Left forelimb (tissue), 1 donor: ENCODE results near the gene MRPS12.
"Not testable (repeated sequence)": the region's sequence is repeated elsewhere in the genome, so short reads cannot be mapped to it uniquely, and the experiment has no call there.

ENCODE experiments used
- DNase-seq: peaks from one replicate; pipeline ENCODE4 v3.0.0-alpha.2; 2018; ENCODE audit warnings: low spot score

Gene MRPS12

GRCh38 chr19:38930776-38931520 is at the start of gene MRPS12:
Gene MRPS12, plus strand, starts transcription at chr19:38930944. Its CDS starts 351 bp downstream, at chr19:38931295.
- no peak for DNase-seq

- no peak for DNase-seq
Measured at GRCh38 chr19:38883286-38883685, 47.5 kb upstream of the MRPS12 start.

- not testable (repeated sequence) for DNase-seq
Measured at GRCh38 chr19:38884691-38885090, 46.1 kb upstream of the MRPS12 start.

- DNase-seq: no peak
Measured at GRCh38 chr19:38888876-38889275, 41.9 kb upstream of the MRPS12 start.

- no peak for DNase-seq
Measured at GRCh38 chr19:38889803-38890202, 40.9 kb upstream of the MRPS12 start.

GRCh38 chr19:38890686-38891085 is 40.1 kb upstream of the MRPS12 start:
- DNase-seq: no peak

GRCh38 chr19:38891771-38892170 is 39.0 kb upstream of the MRPS12 start:
- no peak for DNase-seq

GRCh38 chr19:38892841-38893240 is 37.9 kb upstream of the MRPS12 start:
- no peak for DNase-seq

- DNase-seq: no peak
Measured at GRCh38 chr19:38893341-38893771, 37.4 kb upstream of the MRPS12 start.

GRCh38 chr19:38894968-38895367 is 35.8 kb upstream of the MRPS12 start:
- no peak for DNase-seq

- DNase-seq: no peak
Measured at GRCh38 chr19:38898788-38899446, 31.8 kb upstream of the MRPS12 start.

GRCh38 chr19:38899447-38900201 is 31.1 kb upstream of the MRPS12 start, which contains the start of the genes NFKBIB and SIRT2:
Gene NFKBIB, plus strand, starts transcription at chr19:38899969. Its CDS starts 64 bp downstream, at chr19:38900033.
Gene SIRT2, minus strand, starts transcription at chr19:38899618. Its CDS starts 97 bp downstream, at chr19:38899521.
- peak; percentile 99 for DNase-seq

GRCh38 chr19:38900202-38900629 is 30.5 kb upstream of the MRPS12 start:
- no peak for DNase-seq

GRCh38 chr19:38900743-38901190 is 30.0 kb upstream of the MRPS12 start:
- DNase-seq: no peak

- no peak for DNase-seq
Measured at GRCh38 chr19:38901683-38902082, 29.1 kb upstream of the MRPS12 start.

- no peak for DNase-seq
Measured at GRCh38 chr19:38904581-38905539, 25.9 kb upstream of the MRPS12 start.

- no peak for DNase-seq
Measured at GRCh38 chr19:38905620-38906019, 25.1 kb upstream of the MRPS12 start.

GRCh38 chr19:38907227-38907626 is 23.5 kb upstream of the MRPS12 start:
- DNase-seq: no peak

GRCh38 chr19:38907670-38908069 is 23.1 kb upstream of the MRPS12 start:
- DNase-seq: no peak

- DNase-seq: no peak
Measured at GRCh38 chr19:38908911-38909310, 21.8 kb upstream of the MRPS12 start.

GRCh38 chr19:38910488-38910887 is 20.3 kb upstream of the MRPS12 start:
- no peak for DNase-seq
